B cell (primary cell): Measurements from ENCODE around the gene CD55. TPM values are rescaled to one million over a fixed set of nuclear protein-coding genes. Genes with fewer than 3 reads are reported as not detected.

Experiments
- ATAC-seq: fragments of 200-7000 bp; cut with Tn5 transposase; one replicate; pipeline ENCODE4 v1.10.0; 2021; ENCODE audit warnings: low read depth, mild to moderate bottlenecking, moderate number of reproducible peaks, moderate library complexity
- CTCF ChIA-PET: fragments of 350-600 bp; sonication (Branson Sonifier 250); formaldehyde crosslinking; loops from one replicate; lab custom pipeline; 2021; ENCODE audit warnings: antibody characterized with exemption, inconsistent platforms; lab: Charles Lee
- POLR2A ChIA-PET: fragments of 350-600 bp; sonication (Branson Sonifier 250); formaldehyde crosslinking; loops from one replicate; lab custom pipeline; 2021; ENCODE audit warnings: antibody characterized with exemption; lab: Charles Lee
- DNase-seq: peaks from one replicate; pipeline ENCODE4 v3.0.0; 2013
- H2AFZ ChIP-seq: 2 replicates; pipeline ENCODE4 v1.6.1; 2012; ENCODE audit warnings: mild to moderate bottlenecking, low read depth, low read length; ENCODE audit not compliant: insufficient read depth, poor library complexity, severe bottlenecking
- H3K27ac ChIP-seq, 2 donors: 1 replicate in 1 of 2; 2 replicates in 1 of 2; pipeline ENCODE4 v1.5.1; 2012 to 2013; ENCODE audit warnings: low read length in 2 of 2, mild to moderate bottlenecking in 2 of 2, moderate library complexity in 1 of 2
- H3K27me3 ChIP-seq, 4 experiments: fragments of 200-600 bp in 1 of 4; sonication (generic) in 1 of 4; replicated peaks in 1 of 4; 1 replicate in 2 of 4; 2 replicates in 2 of 4; pipeline versions ENCODE4 v1.6.1 to v1.7.0; 2013 to 2016; ENCODE audit warnings: low read length in 3 of 4, mild to moderate bottlenecking in 2 of 4, mixed read lengths in 1 of 4, moderate library complexity in 1 of 4; ENCODE audit not compliant: insufficient read depth in 4 of 4, control insufficient read depth in 3 of 4; ENCODE audit errors: control extremely low read depth in 1 of 4
- H3K36me3 ChIP-seq, 2 experiments: replicated peaks in 1 of 2; 1 replicate in 1 of 2; 2 replicates in 1 of 2; pipeline versions ENCODE4 v1.6.1 to v1.7.1; 2013; ENCODE audit warnings: low read length in 1 of 2; ENCODE audit not compliant: insufficient read depth in 2 of 2, control insufficient read depth in 1 of 2; ENCODE audit errors: control extremely low read depth in 1 of 2, extremely low read depth in 1 of 2
- H3K4me1 ChIP-seq, 2 donors: fragments of 200-600 bp in 1 of 2; sonication (generic) in 1 of 2; 1 replicate in 1 of 2; 2 replicates in 1 of 2; pipeline versions ENCODE4 v1.5.1 to v1.6.1; 2013 to 2017; ENCODE audit warnings: low read length in 2 of 2; ENCODE audit not compliant: control insufficient read depth in 2 of 2, insufficient read depth in 2 of 2
- H3K4me2 ChIP-seq: replicated peaks from 2 replicates; pipeline ENCODE3; 2012; ENCODE audit warnings: mild to moderate bottlenecking, low read depth, low read length; ENCODE audit not compliant: poor library complexity, severe bottlenecking
- H3K4me3 ChIP-seq, 5 experiments: fragments of 200-600 bp in 1 of 5; sonication (generic) in 1 of 5; 1 replicate in 3 of 5; 2 replicates in 2 of 5; pipeline versions ENCODE4 v1.5.1 to v1.7.0; 2011 to 2016; ENCODE audit warnings: low read length in 4 of 5, mild to moderate bottlenecking in 4 of 5, low read depth in 2 of 5, control low read depth in 1 of 5, moderate library complexity in 1 of 5; ENCODE audit not compliant: insufficient read depth in 1 of 5; ENCODE audit errors: control extremely low read depth in 1 of 5, extremely low read depth in 1 of 5
- H3K79me2 ChIP-seq: fragments of 200-600 bp; sonication (generic); one replicate; pipeline ENCODE4 v1.6.0; 2016; ENCODE audit warnings: low read length; ENCODE audit not compliant: control insufficient read depth, insufficient read depth
- H3K9ac ChIP-seq: fragments of 200-600 bp; sonication (generic); 2 replicates; pipeline ENCODE4 v1.6.1; 2017; ENCODE audit warnings: mild to moderate bottlenecking, low read length, moderate library complexity
- H3K9me3 ChIP-seq, 3 donors: one replicate each; pipeline versions ENCODE4 v1.6.1 to v1.7.1; 2013; ENCODE audit warnings: low read length in 2 of 3; ENCODE audit not compliant: control insufficient read depth in 2 of 3, insufficient read depth in 1 of 3; ENCODE audit errors: control extremely low read depth in 1 of 3
- H4K20me1 ChIP-seq: 2 replicates; pipeline ENCODE4 v1.6.0; 2012; ENCODE audit warnings: mild to moderate bottlenecking, low read length; ENCODE audit not compliant: insufficient read depth, control insufficient read depth, poor library complexity, severe bottlenecking
- H3K27ac Mint-ChIP-seq: one replicate; pipeline ENCODE4 v1.8.0; 2021; ENCODE audit warnings: mixed read lengths
- H3K27me3 Mint-ChIP-seq: one replicate; pipeline ENCODE4 v1.8.0; 2021; ENCODE audit warnings: mixed read lengths
- H3K4me1 Mint-ChIP-seq: one replicate; pipeline ENCODE4 v1.8.0; 2021; ENCODE audit warnings: mixed read lengths
- H3K4me3 Mint-ChIP-seq: one replicate; pipeline ENCODE4 v1.8.0; 2021; ENCODE audit warnings: mixed read lengths
- H3K9me3 Mint-ChIP-seq: one replicate; pipeline ENCODE4 v1.8.0; 2022; ENCODE audit warnings: mixed read lengths; ENCODE audit not compliant: insufficient read depth
- EZH2 ChIP-seq: IDR thresholded peaks from 2 replicates; pipeline ENCODE4 v1.6.1; 2012; ENCODE audit warnings: borderline replicate concordance, low read depth, mild to moderate bottlenecking, moderate library complexity, low read length; ENCODE audit not compliant: insufficient read depth, poor library complexity, severe bottlenecking
- WGBS: methylation state at CpG from one replicate; pipeline ENCODE4 v1.1.5; 2013; ENCODE audit warnings: missing lambda C conversion rate; ENCODE audit not compliant: insufficient coverage; 5-methylcytosine and 5-hydroxymethylcytosine counted together
- intact Hi-C: fragments of 100-400 bp; cut with micrococcal nuclease; formaldehyde crosslinking; loops from one replicate; pipeline ENCODE4 v1.10.0; 2022
- polyA plus RNA-seq: library from polyadenylated mRNA; depleted of rRNA; stranded (reverse); fragments of >200 nt; gene quantifications from 2 replicates; pipeline ENCODE4 v1.2.3, GENCODE V29; 2012
- total RNA-seq, 2 donors: library from RNA; stranded (reverse); fragments of 120-200 nt in 1 of 2; gene quantifications; 1 replicate in 1 of 2; 2 replicates in 1 of 2; pipeline versions ENCODE4 v1.2.3 to v1.2.4, GENCODE V29; 2013 to 2022
- TF ChIP-seq, protein P1 (sequence below): fragments of 200-600 bp; IDR thresholded peaks from one replicate; pipeline ENCODE4 v1.8.0; 2022; ENCODE audit warnings: antibody characterized with exemption, mild to moderate bottlenecking

Gene CD55
- total and polyA plus RNA-seq, 2 donors (not counting 1 experiment from before 2014, with no cell fraction given), result 98.3 to 239 TPM

DNA sequence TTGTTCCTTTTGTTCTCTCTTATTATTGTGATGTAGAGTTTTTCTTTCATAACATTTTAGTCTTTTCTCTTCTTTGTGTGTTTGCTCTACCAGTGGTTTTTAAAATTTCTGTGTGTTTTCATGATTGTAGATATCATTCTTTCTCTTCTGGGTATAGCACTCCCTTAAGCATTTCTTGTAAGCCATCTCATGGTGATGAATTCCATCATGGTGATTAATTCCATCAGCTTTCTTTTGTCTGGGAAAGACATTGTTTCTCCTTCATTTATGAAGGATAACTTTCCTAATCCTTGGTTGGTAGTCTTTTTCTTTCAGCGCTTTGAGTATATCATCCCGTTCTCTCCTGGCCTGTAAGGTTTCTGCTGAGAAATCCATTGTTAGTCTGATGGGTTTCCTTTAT, 22.7 kb downstream of the CD55 start:
- H3K9ac ChIP-seq, result no peak overlapping the region
- H3K4me3 Mint-ChIP-seq, result no peak overlapping the region
- no peak for TF ChIP-seq EZH2
- TF ChIP-seq, protein P1, sequence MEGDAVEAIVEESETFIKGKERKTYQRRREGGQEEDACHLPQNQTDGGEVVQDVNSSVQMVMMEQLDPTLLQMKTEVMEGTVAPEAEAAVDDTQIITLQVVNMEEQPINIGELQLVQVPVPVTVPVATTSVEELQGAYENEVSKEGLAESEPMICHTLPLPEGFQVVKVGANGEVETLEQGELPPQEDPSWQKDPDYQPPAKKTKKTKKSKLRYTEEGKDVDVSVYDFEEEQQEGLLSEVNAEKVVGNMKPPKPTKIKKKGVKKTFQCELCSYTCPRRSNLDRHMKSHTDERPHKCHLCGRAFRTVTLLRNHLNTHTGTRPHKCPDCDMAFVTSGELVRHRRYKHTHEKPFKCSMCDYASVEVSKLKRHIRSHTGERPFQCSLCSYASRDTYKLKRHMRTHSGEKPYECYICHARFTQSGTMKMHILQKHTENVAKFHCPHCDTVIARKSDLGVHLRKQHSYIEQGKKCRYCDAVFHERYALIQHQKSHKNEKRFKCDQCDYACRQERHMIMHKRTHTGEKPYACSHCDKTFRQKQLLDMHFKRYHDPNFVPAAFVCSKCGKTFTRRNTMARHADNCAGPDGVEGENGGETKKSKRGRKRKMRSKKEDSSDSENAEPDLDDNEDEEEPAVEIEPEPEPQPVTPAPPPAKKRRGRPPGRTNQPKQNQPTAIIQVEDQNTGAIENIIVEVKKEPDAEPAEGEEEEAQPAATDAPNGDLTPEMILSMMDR, result no peak
- H3K9me3 Mint-ChIP-seq, result peaks cover 2% of the 10 kb centered on the region
- no peak overlapping the region for H3K4me3 ChIP-seq
- peaks cover 60% of the 10 kb centered on the region for H4K20me1 ChIP-seq
- ChIA-PET POLR2A (interaction anchor here (0.5 to 0.7 kb wide), 3 partner anchors 12 to 398 kb away, joined by 3 to 5 read pairs (median 4); no protein-coding TSS in a partner anchor), CTCF (interaction anchor here (0.9 kb wide), 1 partner anchor 156 kb away, joined by 3 read pairs; no protein-coding TSS in a partner anchor)
- peaks cover 0 to 2% (median 2%) of the 10 kb centered on the region in 3 donors for H3K9me3 ChIP-seq
- no peak for ATAC-seq
- intact Hi-C loops, result no loop called here
- H3K27ac ChIP-seq, result peak overlapping the region in 1 of 2 donors; percentile 5
- no peak for DNase-seq
- H3K27me3 ChIP-seq, result no peaks in the 10 kb centered on the region
- peaks cover 9 to 88% of the 10 kb centered on the region in 2 experiments for H3K36me3 ChIP-seq
- WGBS, result no CpG with 5 or more reads among the region's 2 CpGs
- H3K4me1 Mint-ChIP-seq, result peaks cover 79% of the 10 kb centered on the region
- no peaks in the 10 kb centered on the region for H3K27me3 Mint-ChIP-seq
- no peak overlapping the region for H3K27ac Mint-ChIP-seq
- H3K79me2 ChIP-seq, result peaks cover 98% of the 10 kb centered on the region
- no peak overlapping the region for H3K4me2 ChIP-seq
- H3K4me1 ChIP-seq, result peaks cover 22 to 50% of the 10 kb centered on the region in 2 donors
- H2AFZ ChIP-seq, result no peak overlapping the region

DNA sequence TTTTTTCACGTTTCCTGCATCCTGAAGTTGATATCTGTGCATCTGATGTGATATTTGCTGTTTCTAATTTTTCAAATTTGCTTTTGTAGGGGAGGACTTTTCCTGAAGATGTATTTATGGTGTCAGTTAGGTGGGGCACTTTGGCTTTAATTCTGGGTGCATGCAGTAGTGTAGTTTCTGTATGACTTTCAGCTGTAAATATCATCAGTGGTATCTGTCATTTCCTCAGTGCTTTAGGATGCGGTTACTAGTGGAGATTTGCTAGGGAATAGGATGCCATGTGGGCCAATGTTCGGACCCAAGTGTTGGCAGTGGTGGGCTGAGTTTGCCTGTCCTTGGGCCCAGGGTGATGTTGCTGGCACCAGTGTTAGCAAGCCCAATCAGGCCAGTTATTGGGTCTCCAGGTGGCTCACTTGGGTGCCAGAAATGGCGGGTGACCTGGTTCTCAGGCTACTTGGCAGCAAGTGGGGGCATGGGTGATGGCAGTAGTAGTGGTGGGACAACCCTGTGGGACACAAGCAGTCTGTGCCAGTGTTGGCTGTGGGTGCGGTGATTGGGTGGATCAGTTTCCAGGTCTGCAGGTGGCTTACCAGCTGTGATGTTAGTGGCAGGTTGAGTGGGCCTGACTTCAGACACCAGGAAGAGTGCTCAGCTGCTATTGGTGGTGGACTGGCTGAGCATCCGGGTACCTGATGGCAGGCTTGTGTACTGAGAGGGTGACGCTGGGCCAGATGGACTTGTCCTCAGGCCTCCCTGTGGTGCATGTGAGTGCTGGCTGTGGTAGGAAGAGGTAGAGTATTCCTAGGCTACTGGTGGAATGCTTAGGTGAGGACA, 24.4 kb downstream of the CD55 start:
- peak overlapping the region; percentile 6 for H3K4me3 Mint-ChIP-seq
- intact Hi-C loops, result no loop called here
- Histone ChIP-seq H3K36me3 (peaks cover 8 to 87% of the 10 kb centered on the region in 2 experiments), H3K4me3 (no peak overlapping the region), H3K79me2 (peaks cover 99% of the 10 kb centered on the region), H3K27me3 (no peaks in the 10 kb centered on the region), H3K9me3 (peaks cover 0 to 5% (median 4%) of the 10 kb centered on the region in 3 donors), H3K4me2 (no peak overlapping the region), H4K20me1 (peaks cover 77% of the 10 kb centered on the region), H3K9ac (no peak overlapping the region), H2AFZ (no peak overlapping the region), H3K27ac (peak overlapping the region in 1 of 2 donors; percentile 31), H3K4me1 (peaks cover 22 to 56% of the 10 kb centered on the region in 2 donors)
- no peaks in the 10 kb centered on the region for H3K27me3 Mint-ChIP-seq
- TF ChIP-seq, protein P1, result no peak
- no peak for TF ChIP-seq EZH2
- DNase-seq (no peak), ATAC-seq (no peak)
- WGBS, result 81% methylated on average over 7 of the region's 7 CpGs
- peaks cover 83% of the 10 kb centered on the region for H3K4me1 Mint-ChIP-seq
- CTCF ChIA-PET, result no interaction called here
- H3K9me3 Mint-ChIP-seq, result peaks cover 7% of the 10 kb centered on the region
- POLR2A ChIA-PET, result no interaction called here
- H3K27ac Mint-ChIP-seq, result peak overlapping the region; percentile 21
